HCT116 (cell line): ENCODE measurements around the gene MXRA7. TPM values are rescaled to one million over a fixed set of nuclear protein-coding genes. Genes with fewer than 3 reads are reported as not detected.

Experiments
- ATAC-seq: fragments of 200-7000 bp; cut with Tn5 transposase; 2 replicates; pipeline ENCODE4 v1.9.1; 2020; ENCODE audit warnings: mild to moderate bottlenecking, moderate library complexity
- BruUV-seq: library from RNA; stranded (reverse); fragments of 400-500 nt; replicated peaks from 2 replicates; lab custom pipeline; 2021; lab: Mats Ljungman, UMichigan
- CTCF ChIA-PET: fragments of 300-600 bp; sonication (Branson Sonifier 250); formaldehyde crosslinking; loops from one replicate; lab custom pipeline; 2021; ENCODE audit warnings: antibody characterized with exemption; lab: Charles Lee
- POLR2A ChIA-PET: fragments of 300-600, 350-600 bp; sonication (Branson Sonifier 250); formaldehyde crosslinking; loops from one replicate; lab custom pipeline; 2021; ENCODE audit warnings: antibody characterized with exemption; lab: Charles Lee
- RAD21 ChIA-PET, 2 experiments: fragments of 300-600 bp; sonication (Branson Sonifier 250); formaldehyde crosslinking; loops; one replicate each; lab custom pipeline; 2023; ENCODE audit warnings: low total read pairs in 2 of 2; ENCODE audit not compliant: uncharacterized antibody in 2 of 2, unreplicated experiment in 2 of 2, low non-redundant PET in 1 of 2; lab: Charles Lee
- DNase-seq: peaks from one replicate; pipeline ENCODE4 v3.0.0-alpha.2; 2010; ENCODE audit warnings: low read depth, low spot score
- H2AFZ ChIP-seq: fragments of 200-600 bp; shearing (Covaris generic), sonication (generic); 2 replicates; pipeline ENCODE4 v1.6.1; 2017; ENCODE audit warnings: low read depth, mixed run types, mixed read lengths, antibody characterized with exemption, low read length; ENCODE audit not compliant: poor library complexity, severe bottlenecking
- H3K27ac ChIP-seq: 2 replicates; pipeline ENCODE4 v1.5.1; 2012; ENCODE audit warnings: low read depth, low read length
- H3K27me3 ChIP-seq: fragments of 200-600 bp; sonication (generic); 2 replicates; pipeline ENCODE4 v1.6.1; 2016; ENCODE audit warnings: mixed run types, low read length, mixed read lengths; ENCODE audit not compliant: insufficient read depth
- H3K36me3 ChIP-seq, 2 experiments: fragments of 200-500 bp in 1 of 2; fragments of 200-600 bp in 1 of 2; sonication (Bioruptor generic) in 1 of 2; sonication (generic) in 1 of 2; 2 replicates each; pipeline versions ENCODE4 v1.5.1 to v1.6.1; 2014 to 2016; ENCODE audit warnings: low read length in 2 of 2, inconsistent platforms in 1 of 2, mixed read lengths in 1 of 2, mixed run types in 1 of 2; ENCODE audit not compliant: insufficient read depth in 2 of 2, control insufficient read depth in 1 of 2
- H3K4me1 ChIP-seq, 2 experiments: fragments of 200-600 bp in 1 of 2; sonication (generic) in 1 of 2; 2 replicates each; pipeline versions ENCODE4 v1.5.1 to v1.6.1; 2012 to 2017; ENCODE audit warnings: low read length in 2 of 2, inconsistent platforms in 1 of 2, mild to moderate bottlenecking in 1 of 2, mixed read lengths in 1 of 2, mixed run types in 1 of 2, moderate library complexity in 1 of 2; ENCODE audit not compliant: insufficient read depth in 2 of 2, control insufficient read depth in 1 of 2
- H3K4me2 ChIP-seq: fragments of 200-600 bp; sonication (generic); 2 replicates; pipeline ENCODE4 v1.6.1; 2017; ENCODE audit warnings: mixed run types, low read length, mixed read lengths
- H3K4me3 ChIP-seq, 2 experiments: fragments of 200-600 bp in 1 of 2; sonication (generic) in 1 of 2; replicated peaks in 1 of 2; 2 replicates each; pipeline ENCODE4 v1.5.1; 2011 to 2016; ENCODE audit warnings: low read length in 2 of 2, control low read depth in 1 of 2, low read depth in 1 of 2, mild to moderate bottlenecking in 1 of 2, mixed read lengths in 1 of 2, mixed run types in 1 of 2
- H3K79me2 ChIP-seq: fragments of 200-600 bp; sonication (generic); 2 replicates; pipeline ENCODE4 v1.6.1; 2017; ENCODE audit warnings: mild to moderate bottlenecking, mixed run types, low read length, moderate library complexity, mixed read lengths; ENCODE audit not compliant: insufficient read depth
- H3K9ac ChIP-seq: fragments of 200-600 bp; sonication (generic); 2 replicates; pipeline ENCODE4 v1.6.1; 2016; ENCODE audit warnings: low read length, mixed read lengths
- H3K9me2 ChIP-seq: fragments of 200-600 bp; sonication (generic), shearing (Covaris generic); 2 replicates; pipeline ENCODE4 v1.6.1; 2017; ENCODE audit warnings: mixed run types, mild to moderate bottlenecking, moderate library complexity; ENCODE audit not compliant: insufficient read depth
- H3K9me3 ChIP-seq, 2 experiments: fragments of 200-500 bp in 1 of 2; fragments of 200-600 bp in 1 of 2; sonication (Bioruptor generic) in 1 of 2; sonication (generic) in 1 of 2; 2 replicates each; pipeline ENCODE4 v1.6.1; 2014 to 2017; ENCODE audit warnings: low read length in 2 of 2, mixed read lengths in 2 of 2, inconsistent platforms in 1 of 2, low read depth in 1 of 2, mild to moderate bottlenecking in 1 of 2, mixed run types in 1 of 2, moderate library complexity in 1 of 2; ENCODE audit not compliant: control insufficient read depth in 1 of 2, insufficient read depth in 1 of 2
- H4K20me1 ChIP-seq: fragments of 200-600 bp; sonication (generic), shearing (Covaris generic); 2 replicates; pipeline ENCODE4 v1.6.1; 2017; ENCODE audit warnings: mixed run types, mild to moderate bottlenecking, moderate library complexity; ENCODE audit not compliant: insufficient read depth
- ATF3 ChIP-seq: IDR thresholded peaks from 2 replicates; pipeline ENCODE4 v1.6.1; 2012
- CEBPB ChIP-seq: IDR thresholded peaks from 2 replicates; pipeline ENCODE4 v1.6.1; 2012; ENCODE audit warnings: low read depth
- CTCF ChIP-seq, 3 experiments: fragments of 200-600 bp in 1 of 3; sonication (generic) in 1 of 3; IDR thresholded peaks in 2 of 3; conservative IDR thresholded peaks in 1 of 3; 2 replicates each; pipeline ENCODE4 v1.5.1; 2012 to 2017; ENCODE audit warnings: low read depth in 2 of 3, low read length in 2 of 3, antibody characterized with exemption in 1 of 3, borderline replicate concordance in 1 of 3, control low read depth in 1 of 3, mild to moderate bottlenecking in 1 of 3, mixed read lengths in 1 of 3, mixed run types in 1 of 3, moderate library complexity in 1 of 3; ENCODE audit not compliant: insufficient read depth in 1 of 3
- EGR1 ChIP-seq: IDR thresholded peaks from 2 replicates; pipeline ENCODE4 v1.6.1; 2012; ENCODE audit warnings: low read depth
- ELF1 ChIP-seq: IDR thresholded peaks from 2 replicates; pipeline ENCODE4 v1.6.1; 2012; ENCODE audit warnings: low read depth, borderline replicate concordance
- FOSL1 ChIP-seq: IDR thresholded peaks from 2 replicates; pipeline ENCODE4 v1.6.1; 2012; ENCODE audit warnings: low read depth
- JUND ChIP-seq: IDR thresholded peaks from 2 replicates; pipeline ENCODE4 v1.6.1; 2012
- POLR2A ChIP-seq: IDR thresholded peaks from 2 replicates; pipeline ENCODE4 v1.7.0; 2011; ENCODE audit warnings: borderline replicate concordance; ENCODE audit not compliant: insufficient read depth, insufficient read length; ENCODE audit errors: extremely low read depth
- POLR2AphosphoS5 ChIP-seq: IDR thresholded peaks from 2 replicates; pipeline ENCODE4 v1.6.1; 2011; ENCODE audit warnings: mild to moderate bottlenecking, low read depth, low read length, moderate library complexity
- SIN3A ChIP-seq: IDR thresholded peaks from 2 replicates; pipeline ENCODE4 v1.6.1; 2012; ENCODE audit warnings: low read depth
- SP1 ChIP-seq: IDR thresholded peaks from 2 replicates; pipeline ENCODE4 v1.6.1; 2012; ENCODE audit warnings: low read depth
- SRF ChIP-seq: IDR thresholded peaks from 2 replicates; pipeline ENCODE4 v1.6.1; 2012; ENCODE audit warnings: low read depth
- TCF7L2 ChIP-seq: IDR thresholded peaks from 2 replicates; pipeline ENCODE4 v1.7.0; 2011; ENCODE audit warnings: borderline replicate concordance, inconsistent platforms; ENCODE audit not compliant: insufficient read depth, insufficient read length; ENCODE audit errors: extremely low read depth
- ZBTB33 ChIP-seq: IDR thresholded peaks from 2 replicates; pipeline ENCODE4 v1.6.1; 2011; ENCODE audit warnings: mild to moderate bottlenecking, low read length, moderate library complexity; ENCODE audit not compliant: insufficient replicate concordance; ENCODE audit errors: extremely low read depth
- ZFX ChIP-seq: fragments of 450-650 bp; IDR thresholded peaks from 2 replicates; pipeline ENCODE4 v1.6.1; 2017
- intact Hi-C: fragments of 100-400 bp; cut with micrococcal nuclease; formaldehyde crosslinking; loops from 2 replicates; pipeline ENCODE4 v1.10.0; 2022
- total RNA-seq: library from RNA; stranded (reverse); gene quantifications from one replicate; pipeline ENCODE4 v1.2.1, GENCODE V29; 2021; ENCODE audit not compliant: unreplicated experiment

The MXRA7 gene
- total RNA-seq, 1 experiment from 2014 or later = 57.1 TPM

DNA sequence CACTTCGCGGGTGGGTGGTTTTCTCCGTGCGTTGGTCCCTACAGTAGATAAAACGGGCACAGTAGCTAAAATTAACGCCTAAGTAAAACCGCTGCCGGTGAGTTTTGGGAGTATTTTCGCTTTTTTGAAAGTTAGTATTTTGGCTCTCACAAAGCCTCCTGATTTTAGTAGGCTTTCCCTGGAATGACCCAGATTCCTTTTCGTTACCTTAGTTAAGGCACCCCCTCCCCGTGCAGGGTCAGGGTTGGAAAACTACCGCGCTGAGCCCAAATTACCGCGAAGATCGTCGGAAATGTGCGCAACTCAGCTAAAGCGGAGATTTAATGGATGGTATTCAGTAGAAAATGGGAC is 38.9 kb downstream of the MXRA7 start:
- intact Hi-C loops = no loop called here
- H3K4me3 ChIP-seq = peak overlapping the region; percentile 80 to 82
- peaks cover 21% of the 10 kb centered on the region in 2 experiments for H3K4me1 ChIP-seq
- ChIA-PET POLR2A (interaction anchor here (0.6 to 2.2 kb wide), 20 partner anchors 10 to 169 kb away, joined by 3 to 17 read pairs (median 4); partner anchors contain the start of gene MFSD11), RAD21 (interaction anchor here (0.8 to 1.5 kb wide), 3 partner anchors 10 to 58 kb away, joined by 3 to 4 read pairs (median 3); no protein-coding TSS in a partner anchor), CTCF (interaction anchor here (0.7 to 3.8 kb wide), 5 partner anchors 10 to 149 kb away, joined by 3 to 33 read pairs (median 6); no protein-coding TSS in a partner anchor)
- no peaks in the 10 kb centered on the region for H3K9me2 ChIP-seq
- H3K36me3 ChIP-seq = no peaks in the 10 kb centered on the region; a peak in 1 of 4 replicates
- no peaks in the 10 kb centered on the region for H4K20me1 ChIP-seq
- H3K27me3 ChIP-seq = no peaks in the 10 kb centered on the region
- H2AFZ ChIP-seq = peak overlapping the region; percentile 90
- TF ChIP-seq CTCF (IDR thresholded peaks at IDR 0.05 in 2 of 3, conservative IDR thresholded peaks at IDR 0.05 in 1 of 3; ENCODE audit: borderline replicate concordance in 1 of 3, insufficient read depth in 1 of 3, low read depth in 2 of 3, low read length in 2 of 3) = no peak
- TF ChIP-seq POLR2AphosphoS5 = peak; percentile 98
- TF ChIP-seq POLR2A = peak; percentile 98
- peak overlapping the region; percentile 78 for H3K27ac ChIP-seq
- no peaks in the 10 kb centered on the region for H3K9me3 ChIP-seq
- H3K9ac ChIP-seq = peak overlapping the region; percentile 82
- peak overlapping the region; percentile 78 for H3K4me2 ChIP-seq
- ATAC-seq (peak; percentile 26), DNase-seq (no peak)
- BruUV-seq = no TSS peak
- no peaks in the 10 kb centered on the region for H3K79me2 ChIP-seq

- H3K27ac ChIP-seq = peak overlapping the region; percentile 79
- CTCF ChIA-PET = interaction anchor here (0.7 to 3.8 kb wide), 7 partner anchors 10 to 148 kb away, joined by 3 to 33 read pairs (median 5); no protein-coding TSS in a partner anchor
- DNase-seq (peak; percentile 100), ATAC-seq (peak; percentile 97)
- RAD21 ChIA-PET = interaction anchor here (0.8 to 1.5 kb wide), 3 partner anchors 10 to 58 kb away, joined by 3 to 4 read pairs (median 3); no protein-coding TSS in a partner anchor
- H3K9me2 ChIP-seq = no peaks in the 10 kb centered on the region
- no peaks in the 10 kb centered on the region for H3K27me3 ChIP-seq
- peaks cover 21% of the 10 kb centered on the region in 2 experiments for H3K4me1 ChIP-seq
- TSS peak; percentile 73 for BruUV-seq
- H3K79me2 ChIP-seq = no peaks in the 10 kb centered on the region
- POLR2A ChIA-PET = interaction anchor here (0.6 to 2.2 kb wide), 20 partner anchors 9 to 169 kb away, joined by 3 to 17 read pairs (median 4); partner anchors contain the start of gene MFSD11
- H4K20me1 ChIP-seq = no peaks in the 10 kb centered on the region
- H2AFZ ChIP-seq = peak overlapping the region; percentile 51
- peak overlapping the region; percentile 78 for H3K4me2 ChIP-seq
- H3K36me3 ChIP-seq = no peaks in the 10 kb centered on the region; a peak in 1 of 4 replicates
- H3K9me3 ChIP-seq = no peaks in the 10 kb centered on the region
- intact Hi-C loops = no loop called here
- peak overlapping the region; percentile 82 for H3K9ac ChIP-seq
- peak overlapping the region; percentile 80 to 82 for H3K4me3 ChIP-seq
- TF ChIP-seq ELF1 (no peak), SRF (no peak), POLR2AphosphoS5 (peak; percentile 89), EGR1 (no peak), ATF3 (no peak), SIN3A (no peak), JUND (no peak), ZBTB33 (no peak), CEBPB (no peak), ZFX (peak; percentile 89), FOSL1 (no peak), SP1 (peak; percentile 100), TCF7L2 (peak; percentile 76)
Observed at GRCh38 chr17:76671123-76671911, 39.4 kb downstream of the MXRA7 start.
